Measurements from ENCODE around the gene SLC16A5. TPM values are rescaled to one million over a fixed set of nuclear protein-coding genes. Genes with fewer than 3 reads are reported as not detected.
"Not testable (repeated sequence)": the region's sequence is repeated elsewhere in the genome, so short reads cannot be mapped to it uniquely, and the experiment has no call there.

Gene SLC16A5
- total and polyA plus RNA-seq, 2 experiments from 2014 or later, result 4.8 to 10.6 TPM

DNA sequence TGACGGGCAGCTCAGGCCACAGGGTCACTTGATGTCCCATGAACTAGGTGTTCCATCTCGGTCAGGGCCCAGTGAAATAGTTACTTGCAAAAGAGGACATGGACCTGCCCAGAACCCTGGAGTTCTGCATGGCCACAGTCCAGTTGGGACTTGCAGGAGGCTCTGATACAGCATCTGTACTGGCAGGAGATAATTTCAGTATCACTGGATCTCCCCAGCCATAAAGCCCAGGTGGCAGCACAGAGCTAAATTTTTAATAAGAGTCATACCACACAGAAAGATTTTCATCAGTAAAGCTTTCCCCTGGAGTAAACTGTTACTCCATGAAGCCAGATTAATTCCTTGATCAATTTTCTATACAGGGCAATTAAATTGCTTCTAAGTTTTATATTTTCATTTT lies 18.0 kb upstream of the SLC16A5 start:
- peaks cover 7% of the 10 kb centered on the region; the same call in 1 of the 2 replicates for H3K4me1 ChIP-seq (ENCODE audit: insufficient read depth)

DNA sequence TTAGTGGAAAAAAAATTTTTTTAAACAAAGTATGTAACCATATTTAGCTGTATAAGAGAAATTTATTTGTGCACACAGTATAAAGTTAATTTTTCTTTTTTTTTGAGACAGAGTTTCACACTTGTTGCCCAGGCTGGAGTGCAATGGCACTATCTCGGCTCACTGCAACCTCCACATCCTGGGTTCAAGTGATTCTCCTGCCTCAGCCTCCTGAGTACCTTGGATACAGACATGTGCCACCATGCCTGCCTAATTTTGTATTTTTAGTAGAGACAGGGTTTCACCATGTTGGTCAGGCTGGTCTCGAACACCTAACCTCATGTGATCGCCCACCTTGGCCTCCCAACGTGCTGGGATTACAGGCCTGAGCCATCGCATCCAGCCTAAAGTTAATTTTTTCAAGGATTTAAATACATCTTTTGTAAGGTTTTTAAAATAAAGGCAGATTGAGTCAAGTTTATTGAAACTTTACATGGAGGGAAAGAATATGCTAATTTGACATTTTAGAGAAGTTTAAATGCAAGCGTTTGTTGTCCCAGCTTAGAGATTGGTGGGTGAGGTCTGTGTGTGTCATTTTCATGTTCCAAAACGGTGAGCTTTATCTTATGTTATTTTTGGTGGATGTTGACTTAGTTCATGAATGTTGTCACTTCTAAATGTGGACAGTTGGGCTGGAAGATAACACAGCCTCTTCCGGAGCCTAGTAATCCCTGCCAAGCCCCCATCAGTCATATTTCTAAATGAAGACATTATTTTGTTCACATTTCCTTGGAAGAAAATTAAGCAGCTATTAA lies 16.1 kb upstream of the SLC16A5 start:
- H3K27ac ChIP-seq; H3K27me3 ChIP-seq (replicated peaks; ENCODE audit: insufficient read depth); DNase-seq; H3K9ac ChIP-seq; H3K4me3 ChIP-seq; H3F3A ChIP-seq (ENCODE audit: insufficient read depth); H4K20me1 ChIP-seq (ENCODE audit: insufficient read depth); H3K36me3 ChIP-seq (ENCODE audit: low read depth); H2AFZ ChIP-seq; H3K9me3 ChIP-seq (ENCODE audit: low read depth); H3K4me1 ChIP-seq (ENCODE audit: insufficient read depth); H3K9me2 ChIP-seq (ENCODE audit: insufficient read depth); H3K79me2 ChIP-seq (ENCODE audit: insufficient read depth); in situ Hi-C loops (cut with MboI); H3K4me2 ChIP-seq (ENCODE audit: unreplicated experiment): not testable (repeated sequence)
- WGBS, 2 experiments (ENCODE audit: low coverage in 1 of 2, low lambda C conversion rate in 2 of 2, missing lambda C conversion rate in 2 of 2), result 86 to 89% methylated on average over 8 of the region's 8 CpGs

More for the DNA sequence above, 18.0 kb upstream of the SLC16A5 start:
- Histone ChIP-seq H3F3A (ENCODE audit: insufficient read depth) (no peaks in the 10 kb centered on the region), H3K4me2 (ENCODE audit: unreplicated experiment) (no peak overlapping the region), H3K9ac (no peak overlapping the region), H3K4me3 (no peak overlapping the region), H3K9me2 (ENCODE audit: insufficient read depth) (no peaks in the 10 kb centered on the region), H3K79me2 (ENCODE audit: insufficient read depth) (no peaks in the 10 kb centered on the region), H3K36me3 (ENCODE audit: low read depth) (no peaks in the 10 kb centered on the region), H3K9me3 (ENCODE audit: low read depth) (no peaks in the 10 kb centered on the region), H3K27ac (no peak overlapping the region), H2AFZ (no peak overlapping the region), H3K27me3 (replicated peaks; ENCODE audit: insufficient read depth) (no peaks in the 10 kb centered on the region), H4K20me1 (ENCODE audit: insufficient read depth) (no peaks in the 10 kb centered on the region)
- 74 to 76% methylated on average over 2 of the region's 2 CpGs for WGBS, 2 experiments (ENCODE audit: low coverage in 1 of 2, low lambda C conversion rate in 2 of 2, missing lambda C conversion rate in 2 of 2)
- DNase-seq, result peak; percentile 56
- in situ Hi-C loops (cut with MboI), result no loop called here
- TF ChIP-seq EZH2phosphoT487 (IDR thresholded peaks at IDR 0.05; ENCODE audit: insufficient read depth, low read depth), result no peak
- TF ChIP-seq EZH2 (IDR thresholded peaks at IDR 0.05; ENCODE audit: insufficient read depth, poor library complexity, severe bottlenecking), result no peak

DNA sequence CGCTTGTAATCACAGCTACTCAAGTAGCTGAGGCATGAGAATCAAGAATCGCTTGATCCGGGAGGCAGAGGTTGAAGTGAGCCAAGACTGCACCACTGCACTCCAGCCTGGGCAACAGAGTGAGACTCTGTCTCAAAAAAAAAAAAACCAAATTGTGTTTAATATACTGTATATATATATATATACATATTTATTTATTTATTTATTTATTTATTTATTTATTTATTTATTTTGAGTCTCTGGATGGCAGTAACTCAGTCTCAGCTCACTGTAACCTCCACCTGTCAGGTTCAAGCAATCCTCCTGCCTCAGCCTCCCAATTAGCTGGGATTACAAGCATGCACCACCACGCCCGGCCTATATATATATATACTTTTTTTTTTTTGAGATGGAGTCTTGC lies 14.8 kb upstream of the SLC16A5 start:
- H3F3A ChIP-seq (ENCODE audit: insufficient read depth); H3K27ac ChIP-seq; H3K36me3 ChIP-seq (ENCODE audit: low read depth); in situ Hi-C loops (cut with MboI); H3K4me3 ChIP-seq; H3K79me2 ChIP-seq (ENCODE audit: insufficient read depth); H3K9ac ChIP-seq; H4K20me1 ChIP-seq (ENCODE audit: insufficient read depth); H3K9me3 ChIP-seq (ENCODE audit: low read depth); H3K27me3 ChIP-seq (replicated peaks; ENCODE audit: insufficient read depth); DNase-seq; H2AFZ ChIP-seq; H3K4me1 ChIP-seq (ENCODE audit: insufficient read depth); H3K4me2 ChIP-seq (ENCODE audit: unreplicated experiment); H3K9me2 ChIP-seq (ENCODE audit: insufficient read depth): not testable (repeated sequence)
- WGBS, 2 experiments (ENCODE audit: low coverage in 1 of 2, low lambda C conversion rate in 2 of 2, missing lambda C conversion rate in 2 of 2), result 93 to 97% methylated on average over 5 of the region's 5 CpGs

DNA sequence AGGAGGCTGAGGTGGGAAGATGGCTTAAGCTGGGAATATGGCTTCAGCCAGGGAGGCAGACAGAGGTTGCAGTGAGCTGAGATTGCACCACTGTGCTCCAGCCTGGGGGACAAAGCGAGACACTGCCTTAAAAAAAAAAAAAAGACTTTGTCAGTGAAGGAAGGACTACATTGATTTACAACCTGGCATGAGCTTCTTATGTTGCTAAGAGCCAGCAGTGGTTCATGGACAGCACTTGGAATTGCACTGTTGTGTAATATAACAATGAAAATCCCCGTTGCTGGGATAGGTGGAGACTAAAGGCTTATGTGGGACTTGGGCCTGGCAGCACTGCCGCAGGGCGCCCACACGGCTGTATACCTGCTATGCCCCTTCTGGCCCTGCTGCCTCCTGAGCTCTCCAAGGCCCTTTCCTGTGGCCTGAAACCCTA lies 14.1 kb upstream of the SLC16A5 start:
- Histone ChIP-seq H3F3A (ENCODE audit: insufficient read depth) (no peaks in the 10 kb centered on the region; the same call in 1 of the 2 replicates), H3K79me2 (ENCODE audit: insufficient read depth) (no peaks in the 10 kb centered on the region), H3K27ac (no peak overlapping the region), H2AFZ (no peak overlapping the region), H3K9ac (no peak overlapping the region), H3K4me2 (ENCODE audit: unreplicated experiment) (no peak overlapping the region), H3K27me3 (replicated peaks; ENCODE audit: insufficient read depth) (no peaks in the 10 kb centered on the region), H3K9me3 (ENCODE audit: low read depth) (no peaks in the 10 kb centered on the region), H3K4me3 (no peak overlapping the region), H3K36me3 (ENCODE audit: low read depth) (no peaks in the 10 kb centered on the region), H3K9me2 (ENCODE audit: insufficient read depth) (no peaks in the 10 kb centered on the region), H4K20me1 (ENCODE audit: insufficient read depth) (no peaks in the 10 kb centered on the region), H3K4me1 (ENCODE audit: insufficient read depth) (peaks cover 12% of the 10 kb centered on the region)
- 59 to 75% methylated on average over 5 of the region's 5 CpGs for WGBS, 2 experiments (ENCODE audit: low coverage in 1 of 2, low lambda C conversion rate in 2 of 2, missing lambda C conversion rate in 2 of 2)
- no peak for TF ChIP-seq EZH2phosphoT487 (IDR thresholded peaks at IDR 0.05; ENCODE audit: insufficient read depth, low read depth)
- in situ Hi-C loops (cut with MboI), result no loop called here
- DNase-seq, result peak; percentile 46

DNA sequence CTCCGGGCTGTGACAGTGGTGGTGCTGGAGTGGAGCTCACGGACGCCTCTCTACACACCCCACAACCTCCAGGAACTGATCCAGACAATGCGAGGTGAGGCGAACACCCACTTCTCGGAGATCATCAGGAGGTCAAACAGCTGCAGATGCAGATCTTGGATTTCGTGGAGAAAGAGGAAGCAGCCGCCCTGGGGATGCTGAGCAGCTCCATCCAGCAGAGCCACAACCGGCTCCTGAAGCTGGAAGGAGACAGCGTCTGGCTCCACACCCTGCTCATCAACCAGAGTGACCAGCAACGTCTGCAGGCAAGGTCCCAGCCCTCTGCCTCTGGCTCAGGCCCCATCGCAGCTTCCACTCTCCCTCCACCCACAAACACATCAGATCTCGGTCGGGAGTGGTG lies 13.2 kb upstream of the SLC16A5 start:
- TF ChIP-seq EZH2phosphoT487 (IDR thresholded peaks at IDR 0.05; ENCODE audit: insufficient read depth, low read depth), result no peak
- no peak for TF ChIP-seq EZH2 (IDR thresholded peaks at IDR 0.05; ENCODE audit: insufficient read depth, poor library complexity, severe bottlenecking)
- H3K4me3 ChIP-seq, result no peak overlapping the region
- 86 to 87% methylated on average over 14 of the region's 14 CpGs for WGBS, 2 experiments (ENCODE audit: low coverage in 1 of 2, low lambda C conversion rate in 2 of 2, missing lambda C conversion rate in 2 of 2)
- peaks cover 7% of the 10 kb centered on the region; the same call in 1 of the 2 replicates for H3F3A ChIP-seq (ENCODE audit: insufficient read depth)
- H3K9me2 ChIP-seq (ENCODE audit: insufficient read depth), result no peaks in the 10 kb centered on the region
- no peak overlapping the region for H3K9ac ChIP-seq
- no peaks in the 10 kb centered on the region for H3K36me3 ChIP-seq (ENCODE audit: low read depth)
- H3K9me3 ChIP-seq (ENCODE audit: low read depth), result no peaks in the 10 kb centered on the region
- H4K20me1 ChIP-seq (ENCODE audit: insufficient read depth), result no peaks in the 10 kb centered on the region
- no peak for DNase-seq
- in situ Hi-C loops (cut with MboI), result no loop called here
- peaks cover 19% of the 10 kb centered on the region for H3K4me1 ChIP-seq (ENCODE audit: insufficient read depth)
- no peak overlapping the region for H3K4me2 ChIP-seq (ENCODE audit: unreplicated experiment)
- no peaks in the 10 kb centered on the region for H3K79me2 ChIP-seq (ENCODE audit: insufficient read depth)
- H3K27me3 ChIP-seq (replicated peaks; ENCODE audit: insufficient read depth), result no peaks in the 10 kb centered on the region
- no peak overlapping the region for H2AFZ ChIP-seq
- no peak overlapping the region for H3K27ac ChIP-seq
